ENCODE data around the gene ENTPD1.
"Not testable (repeated sequence)": the region's sequence is repeated elsewhere in the genome, so short reads cannot be mapped to it uniquely, and the experiment has no call there.

Gene ENTPD1
- 0.61 to 5.0 (median 1.9) reads per million in 3 donors for total RNA-seq

GRCh38 chr10:95756041-95756761 is at the start of gene ENTPD1:
ENTPD1 (plus strand) TSS chr10:95756163; CDS start chr10:95756240, 77 bp downstream.
- Histone ChIP-seq H3K4me3 (ENCODE audit: insufficient read depth, low read depth, low read length, poor library complexity, severe bottlenecking) (no peak within 1 kb of the TSS), H3K27me3 (replicated peaks; ENCODE audit: control insufficient read depth, insufficient read depth, low read length, poor library complexity, severe bottlenecking) (no peaks in the 10 kb centered on the region), H3K36me3 (ENCODE audit: control insufficient read depth, insufficient read depth, low read length) (no peaks in the 10 kb centered on the region), H3K27ac (ENCODE audit: insufficient read depth, low read length, poor library complexity, severe bottlenecking) (no peak within 1 kb of the TSS), H3K9me3 (ENCODE audit: control insufficient read depth, low read length) (no peaks in the 10 kb centered on the region), H3K4me1 (ENCODE audit: control insufficient read depth, insufficient read depth, low read length, poor library complexity, severe bottlenecking) (no peaks in the 10 kb centered on the region)
- no peak for DNase-seq

DNA sequence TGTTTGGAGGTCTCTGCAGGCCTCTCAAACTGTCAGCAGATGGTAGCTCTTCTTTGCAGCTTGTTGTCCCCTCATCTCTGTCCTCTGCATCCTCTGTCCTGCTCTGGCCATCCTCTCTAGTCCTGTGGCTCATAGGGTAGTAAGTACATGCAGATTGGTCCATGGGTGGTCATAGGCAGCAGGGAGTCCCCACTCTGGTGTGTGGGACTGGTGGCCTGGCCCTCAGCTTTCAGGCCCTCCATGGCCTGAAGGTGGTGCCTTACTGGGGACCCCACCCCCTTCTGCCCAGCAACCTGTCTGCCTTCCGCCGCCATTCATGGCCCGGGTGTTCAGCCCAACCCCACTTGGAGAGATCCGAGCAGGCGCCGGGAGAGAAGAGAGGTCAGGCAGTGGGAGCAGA is 49.4 kb upstream of the ENTPD1 start:
- Histone ChIP-seq H3K9me3 (ENCODE audit: control insufficient read depth, low read length) (no peaks in the 10 kb centered on the region), H3K27ac (ENCODE audit: insufficient read depth, low read length, poor library complexity, severe bottlenecking) (no peak overlapping the region), H3K36me3 (ENCODE audit: control insufficient read depth, insufficient read depth, low read length) (no peaks in the 10 kb centered on the region), H3K27me3 (replicated peaks; ENCODE audit: control insufficient read depth, insufficient read depth, low read length, poor library complexity, severe bottlenecking) (no peaks in the 10 kb centered on the region), H3K4me3 (ENCODE audit: insufficient read depth, low read depth, low read length, poor library complexity, severe bottlenecking) (no peak overlapping the region), H3K4me1 (ENCODE audit: control insufficient read depth, insufficient read depth, low read length, poor library complexity, severe bottlenecking) (no peaks in the 10 kb centered on the region)
- DNase-seq: no peak

DNA sequence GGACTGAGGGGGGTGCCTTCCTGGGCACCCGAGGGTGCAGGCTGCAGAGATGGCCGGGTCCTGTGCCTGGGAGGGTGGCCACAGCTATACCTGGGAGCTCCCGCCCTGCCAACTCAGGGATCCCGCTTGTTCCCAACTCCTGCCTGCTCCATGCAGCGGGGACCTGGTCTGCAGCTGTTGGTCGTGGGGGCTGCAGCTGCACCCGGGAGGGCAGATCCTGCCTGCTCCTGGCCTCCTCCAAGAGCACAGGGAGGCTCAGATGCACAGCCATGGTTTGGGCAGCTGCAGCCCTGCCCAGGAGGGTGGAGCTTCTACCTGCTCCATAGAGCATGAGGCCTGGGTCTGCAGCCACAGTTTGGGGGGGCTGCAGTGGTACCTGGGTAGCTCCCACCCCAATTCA is 49.0 kb upstream of the ENTPD1 start:
- Histone ChIP-seq H3K4me3 (ENCODE audit: insufficient read depth, low read depth, low read length, poor library complexity, severe bottlenecking) (no peak overlapping the region), H3K27me3 (replicated peaks; ENCODE audit: control insufficient read depth, insufficient read depth, low read length, poor library complexity, severe bottlenecking) (no peaks in the 10 kb centered on the region), H3K36me3 (ENCODE audit: control insufficient read depth, insufficient read depth, low read length) (no peaks in the 10 kb centered on the region), H3K9me3 (ENCODE audit: control insufficient read depth, low read length) (no peaks in the 10 kb centered on the region), H3K27ac (ENCODE audit: insufficient read depth, low read length, poor library complexity, severe bottlenecking) (no peak overlapping the region), H3K4me1 (ENCODE audit: control insufficient read depth, insufficient read depth, low read length, poor library complexity, severe bottlenecking) (no peaks in the 10 kb centered on the region)
- no peak for DNase-seq

DNA sequence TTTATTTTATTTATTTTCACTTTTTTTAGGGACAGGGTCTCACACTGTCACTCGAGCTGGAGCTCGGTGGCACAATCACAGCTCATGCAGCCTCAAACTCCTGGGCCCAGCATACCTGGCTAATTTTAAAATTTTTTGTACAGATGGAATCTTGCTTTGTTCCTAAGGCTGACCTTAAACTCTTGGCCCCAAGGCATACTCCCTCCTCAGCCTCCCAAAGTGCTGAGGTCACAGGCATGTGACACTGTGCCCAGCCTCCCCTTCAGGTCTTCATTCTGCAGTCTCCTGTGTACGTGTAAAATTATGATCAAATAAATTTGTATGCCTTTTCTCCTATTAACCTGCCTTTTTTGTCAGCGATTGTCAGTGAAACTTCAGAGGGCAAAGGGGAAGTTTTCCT is 44.5 kb upstream of the ENTPD1 start:
- Histone ChIP-seq H3K36me3 (ENCODE audit: control insufficient read depth, insufficient read depth, low read length) (no peaks in the 10 kb centered on the region), H3K27me3 (replicated peaks; ENCODE audit: control insufficient read depth, insufficient read depth, low read length, poor library complexity, severe bottlenecking) (no peaks in the 10 kb centered on the region), H3K4me3 (ENCODE audit: insufficient read depth, low read depth, low read length, poor library complexity, severe bottlenecking) (no peak overlapping the region), H3K4me1 (ENCODE audit: control insufficient read depth, insufficient read depth, low read length, poor library complexity, severe bottlenecking) (no peaks in the 10 kb centered on the region), H3K27ac (ENCODE audit: insufficient read depth, low read length, poor library complexity, severe bottlenecking) (no peak overlapping the region), H3K9me3 (ENCODE audit: control insufficient read depth, low read length) (no peaks in the 10 kb centered on the region)
- DNase-seq: no peak

- H3K27ac ChIP-seq (ENCODE audit: insufficient read depth, low read length, poor library complexity, severe bottlenecking): no peak overlapping the region
- no peaks in the 10 kb centered on the region for H3K9me3 ChIP-seq (ENCODE audit: control insufficient read depth, low read length)
- H3K4me1 ChIP-seq (ENCODE audit: control insufficient read depth, insufficient read depth, low read length, poor library complexity, severe bottlenecking): no peaks in the 10 kb centered on the region
- DNase-seq: no peak
- no peaks in the 10 kb centered on the region for H3K27me3 ChIP-seq (replicated peaks; ENCODE audit: control insufficient read depth, insufficient read depth, low read length, poor library complexity, severe bottlenecking)
- no peak overlapping the region for H3K4me3 ChIP-seq (ENCODE audit: insufficient read depth, low read depth, low read length, poor library complexity, severe bottlenecking)
- H3K36me3 ChIP-seq (ENCODE audit: control insufficient read depth, insufficient read depth, low read length): no peaks in the 10 kb centered on the region
Observed at GRCh38 chr10:95716466-95716865, 39.5 kb upstream of the ENTPD1 start.

DNA sequence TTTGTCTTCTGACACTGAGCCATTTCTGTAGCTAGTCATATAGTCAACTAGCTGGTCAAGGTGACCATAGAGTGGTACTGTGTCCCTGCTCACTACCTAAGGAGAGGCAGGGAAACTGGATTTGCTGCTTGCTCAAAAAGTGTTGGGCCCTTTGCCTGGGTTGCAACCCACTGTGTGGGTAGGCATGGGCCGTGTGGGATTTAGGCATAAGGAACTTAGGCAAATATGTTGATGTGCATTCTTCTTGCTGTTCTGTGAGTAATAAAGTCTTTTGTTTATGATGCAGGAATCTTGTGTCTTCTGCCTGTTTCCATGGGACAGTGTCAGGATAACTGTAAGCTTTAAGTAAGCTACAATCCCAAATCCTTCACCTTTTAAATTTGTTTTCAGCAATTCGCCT is 39.1 kb upstream of the ENTPD1 start:
- no peak overlapping the region for H3K4me3 ChIP-seq (ENCODE audit: insufficient read depth, low read depth, low read length, poor library complexity, severe bottlenecking)
- H3K4me1 ChIP-seq (ENCODE audit: control insufficient read depth, insufficient read depth, low read length, poor library complexity, severe bottlenecking): no peaks in the 10 kb centered on the region
- H3K27ac ChIP-seq (ENCODE audit: insufficient read depth, low read length, poor library complexity, severe bottlenecking): no peak overlapping the region

GRCh38 chr10:95720745-95721144 is 35.2 kb upstream of the ENTPD1 start:
- not testable (repeated sequence) for H3K9me3 ChIP-seq (ENCODE audit: control insufficient read depth, low read length); DNase-seq; H3K36me3 ChIP-seq (ENCODE audit: control insufficient read depth, insufficient read depth, low read length); H3K27me3 ChIP-seq (replicated peaks; ENCODE audit: control insufficient read depth, insufficient read depth, low read length, poor library complexity, severe bottlenecking); H3K4me1 ChIP-seq (ENCODE audit: control insufficient read depth, insufficient read depth, low read length, poor library complexity, severe bottlenecking); H3K4me3 ChIP-seq (ENCODE audit: insufficient read depth, low read depth, low read length, poor library complexity, severe bottlenecking); H3K27ac ChIP-seq (ENCODE audit: insufficient read depth, low read length, poor library complexity, severe bottlenecking)

More for the DNA sequence above, 39.1 kb upstream of the ENTPD1 start:
- H3K27me3 ChIP-seq (replicated peaks; ENCODE audit: control insufficient read depth, insufficient read depth, low read length, poor library complexity, severe bottlenecking): no peaks in the 10 kb centered on the region
- no peaks in the 10 kb centered on the region for H3K9me3 ChIP-seq (ENCODE audit: control insufficient read depth, low read length)
- no peak for DNase-seq
- no peaks in the 10 kb centered on the region for H3K36me3 ChIP-seq (ENCODE audit: control insufficient read depth, insufficient read depth, low read length)

GRCh38 chr10:95722496-95722895 is 33.5 kb upstream of the ENTPD1 start:
- H3K27ac ChIP-seq (ENCODE audit: insufficient read depth, low read length, poor library complexity, severe bottlenecking); H3K36me3 ChIP-seq (ENCODE audit: control insufficient read depth, insufficient read depth, low read length); H3K4me3 ChIP-seq (ENCODE audit: insufficient read depth, low read depth, low read length, poor library complexity, severe bottlenecking); H3K27me3 ChIP-seq (replicated peaks; ENCODE audit: control insufficient read depth, insufficient read depth, low read length, poor library complexity, severe bottlenecking); H3K4me1 ChIP-seq (ENCODE audit: control insufficient read depth, insufficient read depth, low read length, poor library complexity, severe bottlenecking); DNase-seq; H3K9me3 ChIP-seq (ENCODE audit: control insufficient read depth, low read length): not testable (repeated sequence)

DNA sequence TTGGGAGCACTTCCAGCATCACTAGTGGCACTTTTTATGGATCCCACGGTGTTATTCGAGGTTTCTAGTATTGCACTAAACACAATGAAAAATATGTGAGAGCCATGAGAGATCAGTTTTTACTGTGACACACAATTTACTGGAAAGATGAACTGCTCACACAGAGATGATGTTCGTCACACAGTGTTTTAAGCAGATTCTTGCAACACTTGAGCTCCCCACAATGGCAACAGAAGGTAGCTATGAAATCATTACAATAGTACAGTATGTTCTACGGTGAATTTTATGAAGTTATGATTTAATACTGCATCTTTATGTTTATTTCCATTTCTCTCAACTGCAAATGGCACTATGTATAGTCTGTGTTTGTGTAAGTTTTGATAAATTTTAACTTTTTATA is 27.4 kb upstream of the ENTPD1 start:
- no peaks in the 10 kb centered on the region for H3K36me3 ChIP-seq (ENCODE audit: control insufficient read depth, insufficient read depth, low read length)
- no peaks in the 10 kb centered on the region for H3K4me1 ChIP-seq (ENCODE audit: control insufficient read depth, insufficient read depth, low read length, poor library complexity, severe bottlenecking)
- H3K27me3 ChIP-seq (replicated peaks; ENCODE audit: control insufficient read depth, insufficient read depth, low read length, poor library complexity, severe bottlenecking): peaks cover 2% of the 10 kb centered on the region
- DNase-seq: no peak
- H3K4me3 ChIP-seq (ENCODE audit: insufficient read depth, low read depth, low read length, poor library complexity, severe bottlenecking): no peak overlapping the region
- no peaks in the 10 kb centered on the region for H3K9me3 ChIP-seq (ENCODE audit: control insufficient read depth, low read length)
- H3K27ac ChIP-seq (ENCODE audit: insufficient read depth, low read length, poor library complexity, severe bottlenecking): no peak overlapping the region

DNA sequence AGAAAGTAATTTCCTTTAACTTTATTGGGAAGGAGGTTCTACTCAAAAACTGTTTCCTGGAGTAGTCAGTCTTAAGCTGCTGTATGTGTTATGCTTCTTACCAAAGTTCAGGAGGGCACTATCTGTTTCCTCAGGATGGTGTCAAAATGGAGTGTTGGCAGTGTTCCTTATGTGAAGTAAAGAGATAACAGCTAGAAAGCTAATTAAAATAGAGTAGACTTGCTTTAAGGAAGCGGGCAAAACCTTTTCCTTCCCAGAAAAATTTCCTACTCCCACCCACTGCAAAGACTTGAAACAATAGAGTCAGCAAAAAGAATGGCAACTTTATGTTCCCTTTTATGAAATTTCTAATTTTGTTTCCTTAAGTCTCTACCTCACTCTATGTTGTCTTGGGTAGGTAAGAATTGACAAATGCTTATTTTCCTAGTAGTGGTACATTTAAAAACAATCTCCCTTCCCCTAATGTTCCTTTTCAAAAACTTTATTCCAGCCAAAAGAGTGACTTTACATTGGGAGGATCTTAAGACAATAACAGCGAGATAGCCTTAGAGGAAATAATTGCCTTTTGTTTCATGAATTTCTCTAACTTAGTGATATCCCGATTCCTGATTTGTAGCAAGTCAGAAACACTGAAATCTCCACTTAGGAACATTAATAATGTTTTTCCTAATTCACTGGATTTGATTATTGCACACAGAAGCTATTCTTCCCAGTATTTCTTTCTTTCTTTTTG is 26.5 kb upstream of the ENTPD1 start:
- Histone ChIP-seq H3K36me3 (ENCODE audit: control insufficient read depth, insufficient read depth, low read length) (no peaks in the 10 kb centered on the region), H3K9me3 (ENCODE audit: control insufficient read depth, low read length) (no peaks in the 10 kb centered on the region), H3K4me1 (ENCODE audit: control insufficient read depth, insufficient read depth, low read length, poor library complexity, severe bottlenecking) (no peaks in the 10 kb centered on the region), H3K27me3 (replicated peaks; ENCODE audit: control insufficient read depth, insufficient read depth, low read length, poor library complexity, severe bottlenecking) (peaks cover 2% of the 10 kb centered on the region), H3K4me3 (ENCODE audit: insufficient read depth, low read depth, low read length, poor library complexity, severe bottlenecking) (no peak overlapping the region), H3K27ac (ENCODE audit: insufficient read depth, low read length, poor library complexity, severe bottlenecking) (no peak overlapping the region)
- no peak for DNase-seq

All from effector memory CD4-positive, alpha-beta T cell (primary cell).